K562 (cell line): ENCODE measurements around the gene BASP1.

ENCODE experiments used
- CHD1 ChIP-seq: fragments of 200-600 bp; sonication (generic); IDR thresholded peaks from one replicate; pipeline ENCODE4 v1.6.1; 2012; ENCODE audit warnings: mild to moderate bottlenecking, moderate library complexity, low read length, inconsistent platforms
- CTCF ChIP-seq, 3 experiments: IDR thresholded peaks in 2 of 3; conservative IDR thresholded peaks in 1 of 3; 2 replicates each; pipeline ENCODE4 v1.5.1; 2011 to 2012; ENCODE audit warnings: low read length in 3 of 3, mild to moderate bottlenecking in 3 of 3, control low read depth in 2 of 3, improper control_type of control experiment in 1 of 3, inconsistent platforms in 1 of 3, low read depth in 1 of 3, mixed read lengths in 1 of 3, moderate library complexity in 1 of 3; ENCODE audit not compliant: insufficient read depth in 2 of 3
- EZH2 ChIP-seq: IDR thresholded peaks from 2 replicates; pipeline ENCODE4 v1.6.1; 2012; ENCODE audit warnings: low read depth, mild to moderate bottlenecking, inconsistent platforms, low read length, borderline replicate concordance
- MTA3 ChIP-seq: fragments of 450-650 bp; formaldehyde crosslinking; IDR thresholded peaks from 2 replicates; pipeline ENCODE4 v1.6.1; 2017; ENCODE audit warnings: mild to moderate bottlenecking, borderline replicate concordance
- TEAD4 ChIP-seq, 2 experiments: sonication (generic) in 1 of 2; formaldehyde crosslinking in 1 of 2; IDR thresholded peaks; 2 replicates each; pipeline versions ENCODE4 v1.6.1 to v1.8.0; 2012 to 2022; ENCODE audit warnings: borderline replicate concordance in 1 of 2, inconsistent platforms in 1 of 2, low read length in 1 of 2, mild to moderate bottlenecking in 1 of 2, missing genetic modification reagents in 1 of 2
- ZBTB26 ChIP-seq: fragments of 450-650 bp; formaldehyde crosslinking; IDR thresholded peaks from 2 replicates; pipeline ENCODE4 v1.4.0; 2022; ENCODE audit warnings: missing genetic modification characterization
- ZBTB33 ChIP-seq: sonication (generic); formaldehyde crosslinking; IDR thresholded peaks from 2 replicates; pipeline ENCODE4 v1.8.1; 2023; ENCODE audit warnings: mild to moderate bottlenecking, missing genetic modification reagents
- ZNF253 ChIP-seq: fragments of 250-450 bp; sonication (Bioruptor Pico); conservative IDR thresholded peaks from 2 replicates; pipeline ENCODE4 v1.6.1; 2021; ENCODE audit warnings: mild to moderate bottlenecking

GRCh38 chr5:17219006-17219422 lies 1.6 kb downstream of the BASP1 start:
- TF ChIP-seq CHD1 = no peak
- no peak for TF ChIP-seq CTCF (IDR thresholded peaks at IDR 0.05 in 2 of 3, conservative IDR thresholded peaks at IDR 0.05 in 1 of 3; ENCODE audit: insufficient read depth in 2 of 3, low read depth in 1 of 3, low read length in 3 of 3)
- TF ChIP-seq TEAD4 (IDR thresholded peaks at IDR 0.05; ENCODE audit: low read length) = no peak
- no peak for TF ChIP-seq TEAD4 (CRISPR knock-in tag; IDR thresholded peaks at IDR 0.05; ENCODE audit: borderline replicate concordance)
- no peak for TF ChIP-seq ZBTB33
- no peak for TF ChIP-seq ZNF253 (CRISPR knock-in tag)
- no peak for TF ChIP-seq MTA3
- no peak for TF ChIP-seq EZH2
- TF ChIP-seq ZBTB26 (CRISPR knock-in tag) = no peak
